GM21825 (cell line): ENCODE data around the gene PLCD3.
"Not testable (repeated sequence)": the region's sequence is repeated elsewhere in the genome, so short reads cannot be mapped to it uniquely, and the experiment has no call there.

ENCODE experiments used
- ATAC-seq: cut with Tn5 transposase; IDR thresholded peaks from one replicate; pipeline ENCODE4 v1.9.1; 2021; ENCODE audit warnings: mild to moderate bottlenecking, moderate library complexity; ENCODE audit not compliant: unreplicated experiment

PLCD3 gene

GRCh38 chr17:45135192-45135977, 3.1 kb upstream of the PLCD3 start, which contains the start of gene ACBD4:
ACBD4 (plus strand) TSS chr17:45135687; CDS start chr17:45136145, 458 bp downstream.
- peak; percentile 69 for ATAC-seq

GRCh38 chr17:45132572-45133463, 503 bp upstream of the PLCD3 start:
- no peak for ATAC-seq

- no peak for ATAC-seq
Measured at GRCh38 chr17:45131616-45132319, 547 bp downstream of the PLCD3 start.

- ATAC-seq, result no peak
Measured at GRCh38 chr17:45130681-45131615, 1.4 kb downstream of the PLCD3 start.

- no peak for ATAC-seq
Measured at GRCh38 chr17:45129940-45130680, 2.2 kb downstream of the PLCD3 start.

- no peak for ATAC-seq
Measured at GRCh38 chr17:45129426-45129939, 2.8 kb downstream of the PLCD3 start.

- ATAC-seq, result no peak
Measured at GRCh38 chr17:45128989-45129388, 3.3 kb downstream of the PLCD3 start.

- ATAC-seq, result no peak
Measured at GRCh38 chr17:45128331-45128730, 4.0 kb downstream of the PLCD3 start.

GRCh38 chr17:45127548-45128300, 4.6 kb downstream of the PLCD3 start:
- ATAC-seq, result no peak

GRCh38 chr17:45127207-45127547, 5.1 kb downstream of the PLCD3 start:
- no peak for ATAC-seq

GRCh38 chr17:45125509-45125908, 6.8 kb downstream of the PLCD3 start:
- no peak for ATAC-seq

GRCh38 chr17:45124797-45125122, 7.6 kb downstream of the PLCD3 start:
- not testable (repeated sequence) for ATAC-seq

GRCh38 chr17:45123930-45124796, 8.2 kb downstream of the PLCD3 start:
- ATAC-seq, result no peak

GRCh38 chr17:45123076-45123770, 9.1 kb downstream of the PLCD3 start:
- ATAC-seq, result no peak

GRCh38 chr17:45121055-45121454, 11.3 kb downstream of the PLCD3 start:
- ATAC-seq, result no peak

GRCh38 chr17:45120558-45120957, 11.8 kb downstream of the PLCD3 start:
- ATAC-seq, result no peak

GRCh38 chr17:45119964-45120363, 12.4 kb downstream of the PLCD3 start:
- no peak for ATAC-seq
